H1 (cell line): ENCODE measurements around the gene MCUR1. TPM values are rescaled to one million over a fixed set of nuclear protein-coding genes. Genes with fewer than 3 reads are reported as not detected.

Source experiments
- CTCF ChIA-PET: fragments of 300-600 bp; sonication (Branson Sonifier 250); formaldehyde crosslinking; loops from one replicate; lab custom pipeline; 2021; ENCODE audit not compliant: partially characterized antibody; lab: Charles Lee
- POLR2A ChIA-PET: fragments of 300-600 bp; sonication (Branson Sonifier 250); formaldehyde crosslinking; loops from one replicate; lab custom pipeline; 2021; ENCODE audit warnings: inconsistent platforms; ENCODE audit not compliant: partially characterized antibody; lab: Charles Lee
- DNase-seq, 2 experiments: peaks; one replicate each; pipeline versions ENCODE4 v3.0.0 to v3.0.0-alpha.2; 2010 to 2022; ENCODE audit warnings: low spot score in 2 of 2, low read depth in 1 of 2, mixed read lengths in 1 of 2
- FAIRE-seq: peaks from 2 replicates; lab custom pipeline; 2011; peaks lifted over from hg19 to GRCh38; lab: Jason Lieb, UNC
- H2AFZ ChIP-seq: 2 replicates; pipeline ENCODE4 v1.8.1; 2012; ENCODE audit warnings: low read length, inconsistent platforms
- H2AK5ac ChIP-seq: 2 replicates; pipeline ENCODE4 v1.6.1; 2013; ENCODE audit warnings: low read depth, low read length
- H2BK120ac ChIP-seq: replicated peaks from 2 replicates; pipeline ENCODE3; 2013; ENCODE audit warnings: low read depth, low read length, inconsistent platforms
- H2BK12ac ChIP-seq: 2 replicates; pipeline ENCODE4 v1.6.1; 2013; ENCODE audit warnings: low read depth, low read length
- H2BK15ac ChIP-seq: 2 replicates; pipeline ENCODE4 v1.6.1; 2013; ENCODE audit warnings: low read length
- H2BK20ac ChIP-seq: 2 replicates; pipeline ENCODE4 v1.6.1; 2013; ENCODE audit warnings: low read length
- H2BK5ac ChIP-seq: 2 replicates; pipeline ENCODE4 v1.6.1; 2013; ENCODE audit warnings: low read depth, low read length
- H3K14ac ChIP-seq: 2 replicates; pipeline ENCODE4 v1.6.1; 2013; ENCODE audit warnings: inconsistent platforms; ENCODE audit not compliant: insufficient read length
- H3K18ac ChIP-seq: 2 replicates; pipeline ENCODE4 v1.6.1; 2013; ENCODE audit warnings: low read length; ENCODE audit errors: extremely low read depth
- H3K23ac ChIP-seq: 2 replicates; pipeline ENCODE4 v1.6.1; 2013; ENCODE audit warnings: inconsistent platforms; ENCODE audit not compliant: insufficient read length
- H3K23me2 ChIP-seq: 2 replicates; pipeline ENCODE4 v1.6.1; 2013; ENCODE audit warnings: low read depth, low read length
- H3K27ac ChIP-seq: 2 replicates; pipeline ENCODE4 v1.6.1; 2011; ENCODE audit warnings: low read depth, low read length, inconsistent platforms
- H3K27me3 ChIP-seq, 4 experiments: replicated peaks in 1 of 4; 1 replicate in 1 of 4; 2 replicates in 3 of 4; pipeline versions ENCODE4 v1.6.1 to v1.8.1; 2011 to 2013; ENCODE audit warnings: low read length in 3 of 4, mild to moderate bottlenecking in 3 of 4, inconsistent platforms in 2 of 4, mixed read lengths in 2 of 4, moderate library complexity in 1 of 4; ENCODE audit not compliant: control insufficient read depth in 3 of 4, insufficient read depth in 3 of 4; ENCODE audit errors: extremely low read depth in 1 of 4
- H3K36me3 ChIP-seq, 4 experiments: 2 replicates each; pipeline versions ENCODE4 v1.6.1 to v1.8.1; 2011 to 2013; ENCODE audit warnings: mild to moderate bottlenecking in 4 of 4, low read length in 3 of 4, moderate library complexity in 2 of 4, control low read depth in 1 of 4, inconsistent platforms in 1 of 4; ENCODE audit not compliant: insufficient read depth in 4 of 4, control insufficient read depth in 2 of 4
- H3K4ac ChIP-seq: replicated peaks from 2 replicates; pipeline ENCODE3; 2013; ENCODE audit warnings: low read length, low read depth, mixed read lengths, inconsistent platforms; ENCODE audit not compliant: insufficient read length
- H3K4me1 ChIP-seq, 4 experiments: replicated peaks in 1 of 4; 1 replicate in 1 of 4; 2 replicates in 3 of 4; pipeline versions ENCODE4 v1.6.1 to v1.8.1; 2011 to 2013; ENCODE audit warnings: low read length in 3 of 4, inconsistent platforms in 2 of 4, mixed read lengths in 1 of 4; ENCODE audit not compliant: insufficient read depth in 4 of 4, control insufficient read depth in 3 of 4
- H3K4me2 ChIP-seq, 2 experiments: 2 replicates each; pipeline versions ENCODE4 v1.6.1 to v1.8.1; 2011 to 2013; ENCODE audit warnings: low read depth in 2 of 2, low read length in 2 of 2, control low read depth in 1 of 2, inconsistent platforms in 1 of 2, mild to moderate bottlenecking in 1 of 2; ENCODE audit not compliant: insufficient read depth in 1 of 2
- H3K4me3 ChIP-seq, 4 experiments: fragments of 200-600, 300-600 bp in 1 of 4; sonication (generic), shearing (Covaris generic), sonication (Bioruptor Twin) in 1 of 4; 2 replicates each; pipeline versions ENCODE4 v1.5.1 to v1.8.1; 2011 to 2016; ENCODE audit warnings: low read length in 4 of 4, low read depth in 3 of 4, control low read depth in 2 of 4, inconsistent platforms in 2 of 4, mild to moderate bottlenecking in 2 of 4, mixed read lengths in 1 of 4, moderate library complexity in 1 of 4; ENCODE audit not compliant: insufficient read depth in 2 of 4; ENCODE audit errors: extremely low read depth in 1 of 4
- H3K56ac ChIP-seq: replicated peaks from 2 replicates; pipeline ENCODE3; 2013; ENCODE audit warnings: low read depth, mild to moderate bottlenecking, mixed read lengths, low read length, inconsistent platforms; ENCODE audit not compliant: insufficient read length
- H3K79me1 ChIP-seq: 2 replicates; pipeline ENCODE4 v1.6.1; 2013; ENCODE audit warnings: low read depth, low read length, control low read depth
- H3K79me2 ChIP-seq, 2 experiments: 2 replicates each; pipeline versions ENCODE4 v1.6.1 to v1.8.1; 2012 to 2013; ENCODE audit warnings: low read length in 2 of 2, mild to moderate bottlenecking in 2 of 2, inconsistent platforms in 1 of 2; ENCODE audit not compliant: insufficient read depth in 2 of 2, control insufficient read depth in 1 of 2
- H3K9ac ChIP-seq, 4 experiments: replicated peaks in 1 of 4; 1 replicate in 1 of 4; 2 replicates in 3 of 4; pipeline versions ENCODE4 v1.6.1 to v1.8.1; 2011 to 2013; ENCODE audit warnings: low read depth in 3 of 4, low read length in 3 of 4, control low read depth in 2 of 4, mild to moderate bottlenecking in 2 of 4, moderate library complexity in 2 of 4, inconsistent platforms in 1 of 4; ENCODE audit errors: extremely low read depth in 1 of 4
- H3K9me3 ChIP-seq, 2 experiments: 2 replicates each; pipeline versions ENCODE4 v1.6.1 to v1.8.1; 2012 to 2013; ENCODE audit warnings: mild to moderate bottlenecking in 2 of 2, moderate library complexity in 2 of 2, control low read depth in 1 of 2, inconsistent platforms in 1 of 2, low read depth in 1 of 2, low read length in 1 of 2, mixed read lengths in 1 of 2; ENCODE audit not compliant: insufficient read depth in 2 of 2
- H4K20me1 ChIP-seq, 2 experiments: replicated peaks in 1 of 2; 2 replicates each; pipeline versions ENCODE3 to v1.8.1; 2011 to 2013; ENCODE audit warnings: inconsistent platforms in 2 of 2, low read length in 2 of 2, mild to moderate bottlenecking in 1 of 2; ENCODE audit not compliant: insufficient read depth in 2 of 2, control insufficient read depth in 1 of 2
- H4K5ac ChIP-seq: 2 replicates; pipeline ENCODE4 v1.6.1; 2013; ENCODE audit warnings: low read length, low read depth, mixed read lengths, inconsistent platforms; ENCODE audit not compliant: insufficient read length
- H4K8ac ChIP-seq: 2 replicates; pipeline ENCODE4 v1.8.0; 2013; ENCODE audit warnings: mild to moderate bottlenecking, moderate library complexity, low read length, inconsistent platforms; ENCODE audit not compliant: insufficient read depth; ENCODE audit errors: extremely low read depth
- H4K91ac ChIP-seq: replicated peaks from 2 replicates; pipeline ENCODE3; 2013; ENCODE audit warnings: low read length, mixed read lengths, inconsistent platforms; ENCODE audit not compliant: insufficient read length
- ATF2 ChIP-seq: IDR thresholded peaks from 2 replicates; pipeline ENCODE4 v1.6.1; 2012; ENCODE audit warnings: low read length, inconsistent platforms
- BACH1 ChIP-seq: IDR thresholded peaks from 2 replicates; pipeline ENCODE4 v1.6.1; 2012; ENCODE audit warnings: low read length, improper control_type of control experiment
- CHD2 ChIP-seq: IDR thresholded peaks from 2 replicates; pipeline ENCODE4 v1.6.1; 2012; ENCODE audit warnings: low read length, improper control_type of control experiment
- GABPA ChIP-seq: IDR thresholded peaks from 2 replicates; pipeline ENCODE4 v1.6.1; 2011; ENCODE audit warnings: mild to moderate bottlenecking, low read length, moderate library complexity, borderline replicate concordance; ENCODE audit not compliant: insufficient read depth
- GTF2F1 ChIP-seq: IDR thresholded peaks from 2 replicates; pipeline ENCODE4 v1.6.1; 2012; ENCODE audit warnings: low read depth, low read length, improper control_type of control experiment, borderline replicate concordance
- RAD21 ChIP-seq, 2 experiments: IDR thresholded peaks in 1 of 2; conservative IDR thresholded peaks in 1 of 2; 2 replicates each; pipeline ENCODE4 v1.6.1; 2011; ENCODE audit warnings: low read depth in 2 of 2, low read length in 2 of 2, improper control_type of control experiment in 1 of 2, inconsistent platforms in 1 of 2, mild to moderate bottlenecking in 1 of 2, moderate library complexity in 1 of 2
- RBBP5 ChIP-seq: IDR thresholded peaks from 2 replicates; pipeline ENCODE4 v1.7.1; 2012; ENCODE audit warnings: low read depth, mild to moderate bottlenecking, inconsistent platforms, low read length, moderate library complexity, borderline replicate concordance
- RXRA ChIP-seq: IDR thresholded peaks from 2 replicates; pipeline ENCODE4 v1.6.1; 2011; ENCODE audit warnings: low read depth, mild to moderate bottlenecking, low read length, moderate library complexity; ENCODE audit not compliant: insufficient read depth
- SP1 ChIP-seq: IDR thresholded peaks from 2 replicates; pipeline ENCODE4 v1.6.1; 2011; ENCODE audit warnings: low read depth, low read length
- SRF ChIP-seq: IDR thresholded peaks from 2 replicates; pipeline ENCODE4 v1.6.1; 2011; ENCODE audit warnings: mild to moderate bottlenecking, low read depth, low read length, moderate library complexity
- TAF7 ChIP-seq: optimal IDR thresholded peaks from 2 replicates; pipeline ENCODE3; 2011; ENCODE audit warnings: low read depth, mild to moderate bottlenecking, inconsistent platforms, low read length, moderate library complexity, borderline replicate concordance
- YY1 ChIP-seq: IDR thresholded peaks from 2 replicates; pipeline ENCODE4 v1.6.1; 2011; ENCODE audit warnings: low read depth, mild to moderate bottlenecking, low read length
- ZNF274 ChIP-seq: IDR thresholded peaks from 2 replicates; pipeline ENCODE4 v1.7.0; 2012; ENCODE audit warnings: low read length, borderline replicate concordance; ENCODE audit errors: extremely low read depth
- WGBS, 2 experiments: shearing (Covaris generic) in 1 of 2; methylation state at CpG; one replicate each; pipeline versions ENCODE4 v1.1.6 to v1.1.7; 2013 to 2015; ENCODE audit warnings: low lambda C conversion rate in 2 of 2, mixed read lengths in 2 of 2, inconsistent platforms in 1 of 2, low coverage in 1 of 2, missing lambda C conversion rate in 1 of 2; ENCODE audit not compliant: insufficient replicate concordance in 2 of 2, insufficient coverage in 1 of 2, insufficient read length in 1 of 2; ENCODE audit errors: extremely low coverage in 1 of 2, missing lambda C conversion rate in 1 of 2; 5-methylcytosine and 5-hydroxymethylcytosine counted together
- polyA plus RNA-seq, 7 experiments: library from polyadenylated mRNA; depleted of rRNA in 3 of 7; stranded (reverse) in 5 of 7; unstranded in 2 of 7; fragments of >200 nt in 5 of 7; fragments of 200-250 nt in 2 of 7; gene quantifications; 1 replicate in 5 of 7; 2 replicates in 1 of 7; 4 replicates in 1 of 7; pipeline versions ENCODE4 v1.2.1 to v1.2.3, GENCODE V29; 2011 to 2013; ENCODE audit warnings: missing spikeins in 2 of 7, mixed read lengths in 2 of 7
- total RNA-seq: library from RNA; stranded (reverse); fragmentation: NEBNext Ultra II Directional; extraction: Animal tissue kit (Norgen Biotek cat#: 25700); gene quantifications from 2 replicates; pipeline ENCODE4 v1.2.1, GENCODE V29; 2021

The MCUR1 gene
- total and polyA plus RNA-seq, 2 of the 8 experiments (the other 6 are each of a cell fraction or from before 2014, with no cell fraction given) = 9.6 to 37.3 TPM

- H3K4me2 ChIP-seq = no peak overlapping the region
- no peak overlapping the region for H4K5ac ChIP-seq
- H2BK5ac ChIP-seq = no peak overlapping the region
- WGBS, 2 experiments = 90% methylated on average over 6 of the region's 6 CpGs; no CpG with 5 or more reads in 1 of the 2 experiments
- no peak overlapping the region for H2AFZ ChIP-seq
- H2BK12ac ChIP-seq = no peak overlapping the region
- no peak overlapping the region for H2BK15ac ChIP-seq
- no peak overlapping the region for H3K18ac ChIP-seq
- DNase-seq (no peak), FAIRE-seq (no peak)
- no peak overlapping the region; the same call in 1 of the 2 replicates for H4K8ac ChIP-seq
- H3K27me3 ChIP-seq = no peaks in the 10 kb centered on the region
- H2BK20ac ChIP-seq = no peak overlapping the region
- no peak overlapping the region for H2AK5ac ChIP-seq
- H3K79me2 ChIP-seq = no peaks in the 10 kb centered on the region
- no peak overlapping the region for H3K4ac ChIP-seq
- H3K27ac ChIP-seq = no peak overlapping the region
- ChIA-PET POLR2A (interaction anchor here (1.2 kb wide), 1 partner anchor 160 kb away, joined by 3 read pairs; no protein-coding TSS in a partner anchor), CTCF (interaction anchor here (0.9 to 1.3 kb wide), 3 partner anchors 11 to 134 kb away, joined by 3 read pairs; no protein-coding TSS in a partner anchor)
- H2BK120ac ChIP-seq = no peak overlapping the region
- no peak overlapping the region for H3K14ac ChIP-seq
- no peaks in the 10 kb centered on the region for H3K9me3 ChIP-seq
- H3K4me1 ChIP-seq = peaks cover 0 to 2% (median 0%) of the 10 kb centered on the region in 4 experiments; a peak in 1 of 7 replicates
- no peak overlapping the region for H4K91ac ChIP-seq
- H3K36me3 ChIP-seq = no peaks in the 10 kb centered on the region
- no peak overlapping the region for H3K23ac ChIP-seq
- TF ChIP-seq GABPA (no peak), TAF7 (no peak), SP1 (no peak), RXRA (no peak), GTF2F1 (no peak), CHD2 (no peak), BACH1 (no peak), YY1 (no peak), SRF (no peak), ATF2 (no peak), ZNF274 (no peak), RAD21 (IDR thresholded peaks at IDR 0.05 in 1 of 2, conservative IDR thresholded peaks at IDR 0.05 in 1 of 2; ENCODE audit: low read depth in 2 of 2, low read length in 2 of 2) (no peak), RBBP5 (no peak)
- no peaks in the 10 kb centered on the region for H3K79me1 ChIP-seq
- no peaks in the 10 kb centered on the region for H3K23me2 ChIP-seq
- no peaks in the 10 kb centered on the region for H4K20me1 ChIP-seq
- no peak overlapping the region for H3K56ac ChIP-seq
- no peak overlapping the region for H3K9ac ChIP-seq
- H3K4me3 ChIP-seq = no peak overlapping the region
These were observed 55.3 kb downstream of the MCUR1 start for GRCh38 chr6:13759025-13759424.
